OCI-LY1 (cell line): ENCODE results near the gene CD1B.

Experiments used
- H2AFZ ChIP-seq: fragments of 200-600 bp; sonication (generic), shearing (Covaris generic); 2 replicates; pipeline ENCODE4 v1.6.0; 2014; ENCODE audit warnings: antibody characterized with exemption, mild to moderate bottlenecking, low read length
- H3F3A ChIP-seq: fragments of 200-600 bp; sonication (generic), shearing (Covaris generic); 2 replicates; pipeline ENCODE4 v1.6.0; 2014; ENCODE audit warnings: mild to moderate bottlenecking, antibody characterized with exemption, low read length, moderate library complexity; ENCODE audit not compliant: insufficient read depth
- H3K27ac ChIP-seq: fragments of 200-600 bp; sonication (generic); 2 replicates; pipeline ENCODE4 v1.5.1; 2014; ENCODE audit warnings: low read length, mixed run types, mild to moderate bottlenecking, low read depth; ENCODE audit not compliant: poor library complexity, severe bottlenecking
- H3K27me3 ChIP-seq: fragments of 200-600 bp; sonication (generic); 2 replicates; pipeline ENCODE4 v1.6.0; 2014; ENCODE audit warnings: antibody characterized with exemption, mild to moderate bottlenecking, low read length, moderate library complexity; ENCODE audit not compliant: insufficient read depth
- H3K36me3 ChIP-seq: fragments of 200-600 bp; sonication (generic); 2 replicates; pipeline ENCODE4 v1.6.1; 2014; ENCODE audit warnings: mild to moderate bottlenecking, antibody characterized with exemption, low read length, moderate library complexity, mixed read lengths; ENCODE audit not compliant: insufficient read depth
- H3K4me1 ChIP-seq: fragments of 200-600 bp; sonication (generic); 2 replicates; pipeline ENCODE4 v1.5.1; 2014; ENCODE audit warnings: mild to moderate bottlenecking, low read length, moderate library complexity; ENCODE audit not compliant: insufficient read depth, severe bottlenecking
- H3K4me2 ChIP-seq: fragments of 200-600 bp; sonication (generic), shearing (Covaris generic); 2 replicates; pipeline ENCODE4 v1.6.1; 2014; ENCODE audit warnings: low read length
- H3K4me3 ChIP-seq: fragments of 200-600 bp; sonication (generic); 2 replicates; pipeline ENCODE4 v1.5.1; 2014; ENCODE audit warnings: low read length, low read depth, mild to moderate bottlenecking, mixed read lengths; ENCODE audit not compliant: poor library complexity, severe bottlenecking
- H3K79me2 ChIP-seq: fragments of 200-600 bp; shearing (Covaris generic); 2 replicates; pipeline ENCODE4 v1.6.1; 2016; ENCODE audit warnings: mixed run types, low read length, mixed read lengths; ENCODE audit not compliant: insufficient read depth
- H3K9ac ChIP-seq: fragments of 200-600 bp; sonication (generic), shearing (Covaris generic); 2 replicates; pipeline ENCODE4 v1.6.1; 2014; ENCODE audit warnings: mild to moderate bottlenecking, low read length, mixed read lengths
- H3K9me2 ChIP-seq: fragments of 200-600 bp; sonication (generic), shearing (Covaris generic); 2 replicates; pipeline ENCODE4 v1.6.1; 2014; ENCODE audit warnings: low read depth, mild to moderate bottlenecking, low read length, mixed read lengths
- H3K9me3 ChIP-seq: fragments of 200-600 bp; shearing (Covaris generic); 2 replicates; pipeline ENCODE4 v1.6.1; 2014; ENCODE audit warnings: low read length, mixed read lengths
- H4K20me1 ChIP-seq: fragments of 200-600 bp; sonication (generic), shearing (Covaris generic); 2 replicates; pipeline ENCODE4 v1.6.0; 2016; ENCODE audit warnings: mild to moderate bottlenecking, low read length; ENCODE audit not compliant: insufficient read depth
- EZH2 ChIP-seq: fragments of 200-600 bp; sonication (generic), shearing (Covaris generic); IDR thresholded peaks from 2 replicates; pipeline ENCODE4 v1.8.0; 2017; ENCODE audit warnings: borderline replicate concordance, mixed run types, mild to moderate bottlenecking, antibody characterized with exemption, low read length, moderate library complexity, mixed read lengths
- TF ChIP-seq, protein P1 (sequence below): fragments of 200-600 bp; sonication (generic), shearing (Covaris generic); IDR thresholded peaks from 2 replicates; pipeline ENCODE4 v1.5.1; 2017; ENCODE audit warnings: mild to moderate bottlenecking, antibody characterized with exemption, low read length, moderate library complexity, mixed read lengths

The CD1B gene

DNA sequence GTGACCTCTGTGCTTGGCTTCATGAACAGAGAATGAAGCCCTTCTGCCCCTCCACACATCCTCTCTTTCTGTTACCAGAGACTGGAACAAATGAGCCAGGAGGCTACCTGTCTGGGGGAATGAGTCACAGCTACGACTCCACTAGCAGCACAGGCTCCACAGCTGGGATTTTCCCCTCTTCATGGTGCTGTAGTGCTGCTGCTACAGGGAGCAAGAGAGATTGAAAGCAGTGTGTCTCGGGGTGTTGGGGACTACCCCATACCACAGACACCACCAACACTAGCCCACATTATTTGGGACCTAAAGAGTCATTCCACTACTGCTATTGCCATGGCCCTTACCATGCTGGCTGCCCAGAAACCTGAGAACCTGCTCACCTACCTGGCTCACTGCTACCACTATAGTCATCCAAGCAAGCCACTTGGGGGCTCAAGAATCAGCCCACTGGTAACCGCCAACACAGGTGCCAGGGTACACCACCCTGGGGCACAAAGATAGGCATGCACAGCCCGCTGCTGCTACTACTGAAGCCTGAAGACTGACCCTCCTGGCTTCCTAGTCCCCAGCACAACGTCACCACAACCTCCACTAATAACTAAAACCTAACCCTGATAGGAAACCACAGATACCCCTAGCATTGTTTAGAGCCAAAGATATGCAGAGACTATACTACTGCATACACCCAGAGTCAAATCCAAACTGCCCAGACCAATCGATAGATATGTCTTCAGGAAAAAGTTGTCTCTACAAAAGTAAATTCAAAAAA, 40.0 kb upstream of the CD1B start:
- Histone ChIP-seq H2AFZ (no peak overlapping the region), H3K27me3 (no peaks in the 10 kb centered on the region), H3K79me2 (no peaks in the 10 kb centered on the region), H3K9me2 (no peaks in the 10 kb centered on the region), H3K27ac (no peak overlapping the region), H4K20me1 (no peaks in the 10 kb centered on the region), H3K4me1 (no peaks in the 10 kb centered on the region), H3K9me3 (no peaks in the 10 kb centered on the region), H3K36me3 (no peaks in the 10 kb centered on the region), H3K4me2 (no peak overlapping the region), H3K4me3 (no peak overlapping the region), H3K9ac (no peak overlapping the region), H3F3A (no peaks in the 10 kb centered on the region)
- TF ChIP-seq, protein P1, sequence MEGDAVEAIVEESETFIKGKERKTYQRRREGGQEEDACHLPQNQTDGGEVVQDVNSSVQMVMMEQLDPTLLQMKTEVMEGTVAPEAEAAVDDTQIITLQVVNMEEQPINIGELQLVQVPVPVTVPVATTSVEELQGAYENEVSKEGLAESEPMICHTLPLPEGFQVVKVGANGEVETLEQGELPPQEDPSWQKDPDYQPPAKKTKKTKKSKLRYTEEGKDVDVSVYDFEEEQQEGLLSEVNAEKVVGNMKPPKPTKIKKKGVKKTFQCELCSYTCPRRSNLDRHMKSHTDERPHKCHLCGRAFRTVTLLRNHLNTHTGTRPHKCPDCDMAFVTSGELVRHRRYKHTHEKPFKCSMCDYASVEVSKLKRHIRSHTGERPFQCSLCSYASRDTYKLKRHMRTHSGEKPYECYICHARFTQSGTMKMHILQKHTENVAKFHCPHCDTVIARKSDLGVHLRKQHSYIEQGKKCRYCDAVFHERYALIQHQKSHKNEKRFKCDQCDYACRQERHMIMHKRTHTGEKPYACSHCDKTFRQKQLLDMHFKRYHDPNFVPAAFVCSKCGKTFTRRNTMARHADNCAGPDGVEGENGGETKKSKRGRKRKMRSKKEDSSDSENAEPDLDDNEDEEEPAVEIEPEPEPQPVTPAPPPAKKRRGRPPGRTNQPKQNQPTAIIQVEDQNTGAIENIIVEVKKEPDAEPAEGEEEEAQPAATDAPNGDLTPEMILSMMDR = no peak

DNA sequence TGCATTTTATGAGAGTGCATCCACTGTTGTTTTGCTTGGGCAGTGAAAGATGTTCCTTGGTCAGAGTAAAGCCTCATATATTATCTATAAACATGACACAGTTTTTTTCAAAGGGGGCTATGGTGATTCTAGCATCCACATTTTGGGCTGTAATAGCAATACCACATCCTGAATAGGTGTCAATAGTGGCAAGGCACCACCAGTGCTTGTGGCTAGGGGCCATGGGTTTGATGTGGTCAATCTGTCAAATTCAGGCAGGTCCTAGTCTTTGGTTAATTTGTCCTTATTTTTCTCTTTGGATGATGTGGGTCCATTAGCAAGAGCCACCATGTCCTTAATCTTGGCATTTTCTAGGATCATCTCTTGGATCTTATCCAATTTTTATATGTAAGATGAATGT, 35.5 kb upstream of the CD1B start:
- H3K9me3 ChIP-seq = no peaks in the 10 kb centered on the region
- no peaks in the 10 kb centered on the region for H3K9me2 ChIP-seq
- no peak overlapping the region for H3K27ac ChIP-seq
- TF ChIP-seq, protein P1 = no peak
- TF ChIP-seq EZH2 = no peak
- no peak overlapping the region for H3K9ac ChIP-seq
- H4K20me1 ChIP-seq = no peaks in the 10 kb centered on the region
- no peak overlapping the region for H3K4me2 ChIP-seq
- no peaks in the 10 kb centered on the region for H3K4me1 ChIP-seq
- no peak overlapping the region for H2AFZ ChIP-seq
- no peak overlapping the region for H3K4me3 ChIP-seq
- no peaks in the 10 kb centered on the region for H3K36me3 ChIP-seq
- no peaks in the 10 kb centered on the region for H3K27me3 ChIP-seq
- no peaks in the 10 kb centered on the region for H3K79me2 ChIP-seq
- no peaks in the 10 kb centered on the region for H3F3A ChIP-seq

DNA sequence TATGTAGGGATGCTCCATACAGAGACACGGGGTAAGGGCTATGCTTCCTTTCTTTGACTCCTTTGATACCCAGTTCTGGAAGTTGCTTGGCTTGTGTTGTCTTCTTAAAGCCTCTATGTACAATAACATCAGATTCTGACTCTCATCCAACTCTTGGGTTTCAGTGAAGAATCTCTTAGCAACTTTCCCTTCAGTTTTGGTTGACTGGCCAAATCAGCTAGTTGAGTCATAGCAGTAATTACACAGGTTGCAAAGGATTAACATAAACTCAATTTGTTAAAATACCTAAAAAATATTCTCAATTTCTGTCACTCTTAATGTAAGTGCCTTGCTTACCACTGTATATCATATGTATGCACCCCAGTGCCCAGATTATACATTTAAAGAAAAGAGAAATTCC, 31.6 kb upstream of the CD1B start:
- H3K4me3 ChIP-seq = no peak overlapping the region
- H3K9me2 ChIP-seq = no peaks in the 10 kb centered on the region
- no peaks in the 10 kb centered on the region for H3K36me3 ChIP-seq
- no peak overlapping the region for H3K4me2 ChIP-seq
- no peaks in the 10 kb centered on the region for H3K9me3 ChIP-seq
- no peaks in the 10 kb centered on the region for H3K27me3 ChIP-seq
- no peak overlapping the region for H3K27ac ChIP-seq
- no peak overlapping the region for H2AFZ ChIP-seq
- TF ChIP-seq, protein P1 = no peak
- no peak for TF ChIP-seq EZH2
- H4K20me1 ChIP-seq = no peaks in the 10 kb centered on the region
- no peaks in the 10 kb centered on the region for H3F3A ChIP-seq
- H3K4me1 ChIP-seq = no peaks in the 10 kb centered on the region
- H3K79me2 ChIP-seq = no peaks in the 10 kb centered on the region
- H3K9ac ChIP-seq = no peak overlapping the region
